Stimulated activated effector memory CD8-positive, alpha-beta T cell treated with anti-CD3 and anti-CD28 coated beads, Interleukin-12 subunit alpha, Interleukin-12 subunit beta, amount 100 ng/mL, for 72 hours (primary cell): ENCODE results near the gene CST9L.
"Not testable (repeated sequence)": the region's sequence is repeated elsewhere in the genome, so short reads cannot be mapped to it uniquely, and the experiment has no call there.

Source experiments
- ATAC-seq: fragments of 150-1000 bp; cut with Tn5 transposase; 2 replicates; pipeline ENCODE4 v1.10.0; 2021
- DNase-seq, 2 donors: peaks; one replicate each; pipeline ENCODE4 v3.0.0; 2021 to 2022; ENCODE audit warnings: low spot score in 2 of 2
- H3K27ac Mint-ChIP-seq: one replicate; pipeline ENCODE4 v1.8.0; 2022; ENCODE audit warnings: mild to moderate bottlenecking, mixed read lengths
- H3K36me3 Mint-ChIP-seq: one replicate; pipeline ENCODE4 v1.8.0; 2022; ENCODE audit warnings: mild to moderate bottlenecking, mixed read lengths
- H3K4me1 Mint-ChIP-seq: one replicate; pipeline ENCODE4 v1.8.0; 2022; ENCODE audit warnings: mixed read lengths
- H3K4me3 Mint-ChIP-seq: one replicate; pipeline ENCODE4 v1.8.0; 2022; ENCODE audit warnings: mild to moderate bottlenecking, mixed read lengths
- H3K9me3 Mint-ChIP-seq: one replicate; pipeline ENCODE4 v1.8.0; 2022; ENCODE audit warnings: mixed read lengths

Gene CST9L

GRCh38 chr20:23596579-23597250 is 28.4 kb upstream of the CST9L start:
- DNase-seq (no peak), ATAC-seq (no peak)
- no peaks in the 10 kb centered on the region for H3K9me3 Mint-ChIP-seq
- no peaks in the 10 kb centered on the region for H3K4me1 Mint-ChIP-seq
- H3K36me3 Mint-ChIP-seq, result no peaks in the 10 kb centered on the region
- no peak overlapping the region for H3K27ac Mint-ChIP-seq
- H3K4me3 Mint-ChIP-seq, result no peak overlapping the region

GRCh38 chr20:23595941-23596340 is 27.7 kb upstream of the CST9L start:
- no peak overlapping the region for H3K4me3 Mint-ChIP-seq
- H3K27ac Mint-ChIP-seq, result no peak overlapping the region
- H3K36me3 Mint-ChIP-seq, result no peaks in the 10 kb centered on the region
- H3K4me1 Mint-ChIP-seq, result no peaks in the 10 kb centered on the region
- H3K9me3 Mint-ChIP-seq, result no peaks in the 10 kb centered on the region
- ATAC-seq, result no peak
- no peak for DNase-seq

GRCh38 chr20:23588434-23589403 is 20.4 kb upstream of the CST9L start:
- no peak overlapping the region for H3K27ac Mint-ChIP-seq
- ATAC-seq, result no peak
- no peaks in the 10 kb centered on the region for H3K9me3 Mint-ChIP-seq
- no peaks in the 10 kb centered on the region for H3K36me3 Mint-ChIP-seq
- H3K4me1 Mint-ChIP-seq, result no peaks in the 10 kb centered on the region
- H3K4me3 Mint-ChIP-seq, result no peak overlapping the region
- no peak for DNase-seq

GRCh38 chr20:23587631-23588030 is 19.3 kb upstream of the CST9L start:
- Mint-ChIP-seq H3K4me1 (no peaks in the 10 kb centered on the region), H3K4me3 (no peak overlapping the region), H3K36me3 (no peaks in the 10 kb centered on the region), H3K27ac (no peak overlapping the region), H3K9me3 (no peaks in the 10 kb centered on the region)
- ATAC-seq (no peak), DNase-seq (no peak)

- DNase-seq (no peak), ATAC-seq (no peak)
- Mint-ChIP-seq H3K27ac (no peak overlapping the region), H3K9me3 (no peaks in the 10 kb centered on the region), H3K4me3 (no peak overlapping the region), H3K4me1 (no peaks in the 10 kb centered on the region), H3K36me3 (peaks cover 4% of the 10 kb centered on the region)
These were observed 18.6 kb upstream of the CST9L start for GRCh38 chr20:23586735-23587525.

GRCh38 chr20:23585808-23586734 is 17.8 kb upstream of the CST9L start:
- Mint-ChIP-seq H3K4me3 (no peak overlapping the region), H3K9me3 (peaks cover 1% of the 10 kb centered on the region), H3K36me3 (peaks cover 4% of the 10 kb centered on the region), H3K27ac (no peak overlapping the region), H3K4me1 (no peaks in the 10 kb centered on the region)
- DNase-seq, result no peak
- peak; percentile 16 for ATAC-seq

- Mint-ChIP-seq H3K36me3 (peaks cover 4% of the 10 kb centered on the region), H3K27ac (no peak overlapping the region), H3K9me3 (peaks cover 2% of the 10 kb centered on the region), H3K4me1 (no peaks in the 10 kb centered on the region), H3K4me3 (no peak overlapping the region)
- DNase-seq (no peak), ATAC-seq (peak; percentile 21)
These were observed 17.1 kb upstream of the CST9L start for GRCh38 chr20:23585449-23585807.

- H3K4me3 Mint-ChIP-seq, result no peak overlapping the region
- H3K9me3 Mint-ChIP-seq, result peaks cover 2% of the 10 kb centered on the region
These were observed 16.3 kb upstream of the CST9L start for GRCh38 chr20:23584434-23585199.

GRCh38 chr20:23583526-23583925 is 15.2 kb upstream of the CST9L start:
- H3K27ac Mint-ChIP-seq, result no peak overlapping the region
- no peak for ATAC-seq
- H3K9me3 Mint-ChIP-seq, result peaks cover 2% of the 10 kb centered on the region
- DNase-seq, result no peak
- H3K4me1 Mint-ChIP-seq, result no peaks in the 10 kb centered on the region
- H3K36me3 Mint-ChIP-seq, result peaks cover 4% of the 10 kb centered on the region
- no peak overlapping the region for H3K4me3 Mint-ChIP-seq

More at GRCh38 chr20:23584434-23585199, 16.3 kb upstream of the CST9L start:
- ATAC-seq (no peak), DNase-seq (no peak)
- H3K27ac Mint-ChIP-seq, result no peak overlapping the region
- no peaks in the 10 kb centered on the region for H3K4me1 Mint-ChIP-seq
- peaks cover 4% of the 10 kb centered on the region for H3K36me3 Mint-ChIP-seq

- H3K36me3 Mint-ChIP-seq, result peaks cover 4% of the 10 kb centered on the region
- no peak overlapping the region for H3K4me3 Mint-ChIP-seq
- no peaks in the 10 kb centered on the region for H3K4me1 Mint-ChIP-seq
- peaks cover 2% of the 10 kb centered on the region for H3K9me3 Mint-ChIP-seq
- ATAC-seq (no peak), DNase-seq (no peak)
- H3K27ac Mint-ChIP-seq, result no peak overlapping the region
These were observed 14.0 kb upstream of the CST9L start for GRCh38 chr20:23582293-23582692.

- not testable (repeated sequence) for DNase-seq, H3K4me3 Mint-ChIP-seq, H3K27ac Mint-ChIP-seq, H3K36me3 Mint-ChIP-seq, H3K9me3 Mint-ChIP-seq, ATAC-seq, H3K4me1 Mint-ChIP-seq
These were observed 13.5 kb upstream of the CST9L start for GRCh38 chr20:23581833-23582232.

GRCh38 chr20:23574977-23575376 is 6.7 kb upstream of the CST9L start:
- ATAC-seq (no peak), DNase-seq (no peak)
- Mint-ChIP-seq H3K27ac (no peak overlapping the region), H3K4me1 (no peaks in the 10 kb centered on the region), H3K36me3 (no peaks in the 10 kb centered on the region), H3K4me3 (no peak overlapping the region), H3K9me3 (no peaks in the 10 kb centered on the region)

- Mint-ChIP-seq H3K9me3 (no peaks in the 10 kb centered on the region), H3K27ac (no peak overlapping the region), H3K4me1 (peaks cover 5% of the 10 kb centered on the region), H3K4me3 (no peak overlapping the region), H3K36me3 (no peaks in the 10 kb centered on the region)
- ATAC-seq (no peak), DNase-seq (no peak)
These were observed 2.0 kb upstream of the CST9L start for GRCh38 chr20:23570178-23570760.

- Mint-ChIP-seq H3K36me3 (no peaks in the 10 kb centered on the region), H3K27ac (no peak overlapping the region), H3K4me1 (peaks cover 5% of the 10 kb centered on the region), H3K9me3 (no peaks in the 10 kb centered on the region), H3K4me3 (no peak overlapping the region)
- DNase-seq (no peak), ATAC-seq (peak; percentile 46)
These were observed 1.3 kb upstream of the CST9L start for GRCh38 chr20:23569570-23569969.
